ENCODE data around the gene SIT1. TPM values are rescaled to one million over a fixed set of nuclear protein-coding genes. Genes with fewer than 3 reads are reported as not detected.

The SIT1 gene
- total RNA-seq, 6 donors from 2014 or later: 1.1 to 3.1 (median 1.8) TPM; not detected in 1

DNA sequence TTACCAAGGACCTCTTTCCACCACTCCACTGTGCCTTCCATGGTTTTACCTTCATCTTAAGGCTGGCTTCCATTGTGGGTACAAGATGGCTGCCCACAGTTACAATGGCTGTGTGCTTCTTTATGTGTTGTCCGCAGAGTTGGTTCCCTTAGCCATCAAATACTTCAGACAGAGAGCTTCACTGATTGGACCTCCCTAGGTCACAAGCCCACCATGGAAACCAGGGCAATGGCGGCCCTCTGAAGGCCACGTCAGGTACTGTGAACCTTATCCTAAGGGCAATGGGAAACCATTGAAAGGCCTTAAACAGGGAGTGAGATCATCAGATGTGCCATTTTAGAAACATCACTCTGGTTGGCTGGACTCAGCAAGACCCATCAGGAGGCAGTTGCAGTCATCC is 17.2 kb upstream of the SIT1 start:
- DNase-seq: no peak
- no peak for ATAC-seq (ENCODE audit: low FRiP score in 2 of 2)
- Histone ChIP-seq H3K9me3 (no peaks in the 10 kb centered on the region), H3K4me1 (peaks cover 5 to 17% (median 11%) of the 10 kb centered on the region in 4 donors), H3K27me3 (no peaks in the 10 kb centered on the region), H3K36me3 (no peaks in the 10 kb centered on the region), H3K27ac (no peak overlapping the region), H3K4me3 (no peak overlapping the region)
- TF ChIP-seq EP300 (IDR thresholded peaks at IDR 0.05) (no peak), POLR2A (IDR thresholded peaks at IDR 0.05) (no peak), POLR2AphosphoS5 (IDR thresholded peaks at IDR 0.05) (no peak)
- TF ChIP-seq, protein P1, sequence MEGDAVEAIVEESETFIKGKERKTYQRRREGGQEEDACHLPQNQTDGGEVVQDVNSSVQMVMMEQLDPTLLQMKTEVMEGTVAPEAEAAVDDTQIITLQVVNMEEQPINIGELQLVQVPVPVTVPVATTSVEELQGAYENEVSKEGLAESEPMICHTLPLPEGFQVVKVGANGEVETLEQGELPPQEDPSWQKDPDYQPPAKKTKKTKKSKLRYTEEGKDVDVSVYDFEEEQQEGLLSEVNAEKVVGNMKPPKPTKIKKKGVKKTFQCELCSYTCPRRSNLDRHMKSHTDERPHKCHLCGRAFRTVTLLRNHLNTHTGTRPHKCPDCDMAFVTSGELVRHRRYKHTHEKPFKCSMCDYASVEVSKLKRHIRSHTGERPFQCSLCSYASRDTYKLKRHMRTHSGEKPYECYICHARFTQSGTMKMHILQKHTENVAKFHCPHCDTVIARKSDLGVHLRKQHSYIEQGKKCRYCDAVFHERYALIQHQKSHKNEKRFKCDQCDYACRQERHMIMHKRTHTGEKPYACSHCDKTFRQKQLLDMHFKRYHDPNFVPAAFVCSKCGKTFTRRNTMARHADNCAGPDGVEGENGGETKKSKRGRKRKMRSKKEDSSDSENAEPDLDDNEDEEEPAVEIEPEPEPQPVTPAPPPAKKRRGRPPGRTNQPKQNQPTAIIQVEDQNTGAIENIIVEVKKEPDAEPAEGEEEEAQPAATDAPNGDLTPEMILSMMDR (IDR thresholded peaks at IDR 0.05): no peak
- 98 to 100% methylated on average over 3 of the region's 3 CpGs for WGBS, 2 donors

DNA sequence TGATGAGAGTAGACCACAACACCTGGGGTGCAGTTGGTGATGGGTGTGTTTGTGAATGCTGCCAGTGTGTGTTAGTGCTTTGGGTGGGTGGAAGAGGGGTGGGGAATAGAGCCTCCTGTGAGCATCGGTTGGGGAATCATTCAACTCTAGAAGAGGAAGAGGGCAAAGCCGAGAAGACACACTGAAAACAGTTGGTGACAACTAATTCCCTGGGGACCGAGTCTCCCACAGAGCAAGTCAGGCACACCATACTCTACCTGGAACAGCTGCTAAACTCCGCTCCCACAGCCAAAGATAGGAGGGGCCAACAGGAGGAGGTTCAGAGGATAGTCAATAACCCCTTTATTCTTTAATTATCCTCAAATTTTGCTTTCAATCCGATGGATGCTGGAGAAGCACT is 15.8 kb upstream of the SIT1 start:
- Histone ChIP-seq H3K4me3 (no peak overlapping the region), H3K27me3 (no peaks in the 10 kb centered on the region), H3K27ac (no peak overlapping the region), H3K9me3 (no peaks in the 10 kb centered on the region), H3K36me3 (peaks cover 0 to 8% (median 0%) of the 10 kb centered on the region in 4 donors), H3K4me1 (peaks cover 9 to 27% (median 14%) of the 10 kb centered on the region in 4 donors)
- DNase-seq (no peak), ATAC-seq (ENCODE audit: low FRiP score in 2 of 2) (no peak)
- TF ChIP-seq EP300 (IDR thresholded peaks at IDR 0.05): no peak
- TF ChIP-seq, protein P1 (IDR thresholded peaks at IDR 0.05): no peak
- no peak for TF ChIP-seq POLR2AphosphoS5 (IDR thresholded peaks at IDR 0.05)
- 87 to 96% methylated on average over 5 of the region's 5 CpGs for WGBS, 2 donors

DNA sequence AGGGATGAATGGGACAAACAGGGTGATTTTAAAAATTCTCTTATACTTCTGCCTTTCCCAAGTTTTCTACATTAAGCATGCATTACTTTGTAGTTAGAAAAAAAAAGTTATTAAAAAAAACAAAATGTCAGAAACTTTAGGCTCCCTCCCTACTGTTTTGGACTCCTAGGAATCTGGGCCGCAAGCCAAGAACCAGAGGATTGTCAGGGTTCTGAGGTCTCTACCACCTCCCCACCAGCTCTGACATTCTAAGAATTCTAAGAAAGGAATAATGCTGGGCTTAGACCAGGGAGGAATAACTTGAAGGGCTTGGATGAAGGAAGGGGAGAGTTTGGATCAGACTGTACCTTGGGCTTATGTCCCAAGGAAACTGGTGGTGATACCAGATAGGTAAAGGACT is 15.3 kb upstream of the SIT1 start:
- TF ChIP-seq POLR2AphosphoS5 (IDR thresholded peaks at IDR 0.05): no peak
- TF ChIP-seq, protein P1 (IDR thresholded peaks at IDR 0.05): no peak
- TF ChIP-seq POLR2A (IDR thresholded peaks at IDR 0.05): no peak
- TF ChIP-seq EP300 (IDR thresholded peaks at IDR 0.05): no peak
- DNase-seq (no peak), ATAC-seq (ENCODE audit: low FRiP score in 2 of 2) (no peak)
- Histone ChIP-seq H3K4me3 (no peak overlapping the region), H3K4me1 (peaks cover 10 to 32% (median 17%) of the 10 kb centered on the region in 4 donors), H3K27ac (no peak overlapping the region), H3K27me3 (no peaks in the 10 kb centered on the region), H3K36me3 (peaks cover 0 to 13% (median 1%) of the 10 kb centered on the region in 4 donors), H3K9me3 (no peaks in the 10 kb centered on the region)
- 79 to 93% methylated on average over 1 of the region's 1 CpG for WGBS, 2 donors

DNA sequence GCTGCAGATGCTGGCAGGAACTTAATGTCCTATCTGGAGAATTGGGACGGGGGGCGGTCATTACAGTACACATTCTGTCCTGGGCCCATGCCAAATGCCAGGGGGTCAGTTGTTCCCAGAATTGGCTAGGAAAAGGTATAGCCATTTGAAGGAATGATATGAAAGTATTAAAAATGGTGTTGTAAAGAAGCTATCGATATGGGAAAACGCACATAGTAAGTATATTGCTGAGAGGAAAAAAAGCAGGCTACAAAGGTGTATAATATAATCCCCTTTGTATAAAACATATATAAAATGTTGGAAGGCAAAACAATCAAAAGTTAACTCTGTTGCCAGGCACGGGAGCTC is 14.7 kb upstream of the SIT1 start:
- Histone ChIP-seq H3K27me3 (no peaks in the 10 kb centered on the region), H3K4me1 (peaks cover 14 to 38% (median 21%) of the 10 kb centered on the region in 4 donors), H3K9me3 (no peaks in the 10 kb centered on the region), H3K4me3 (peak overlapping the region; percentile 36 to 57 (median 51)), H3K27ac (peak overlapping the region; percentile 28 to 72 (median 69)), H3K36me3 (peaks cover 0 to 19% (median 7%) of the 10 kb centered on the region in 4 donors)
- no peak for DNase-seq
- ATAC-seq (ENCODE audit: low FRiP score in 2 of 2): no peak
- TF ChIP-seq POLR2AphosphoS5 (IDR thresholded peaks at IDR 0.05): no peak
- TF ChIP-seq, protein P1 (IDR thresholded peaks at IDR 0.05): no peak
- 30 to 31% methylated on average over 5 of the region's 5 CpGs for WGBS, 2 donors
